ENCODE data around the gene ASIC2. TPM values are rescaled to one million over a fixed set of nuclear protein-coding genes. Genes with fewer than 3 reads are reported as not detected.

ASIC2 gene
- total RNA-seq, 5 donors from 2014 or later (not counting 1 experiment from before 2014, with no cell fraction given) = not detected

DNA sequence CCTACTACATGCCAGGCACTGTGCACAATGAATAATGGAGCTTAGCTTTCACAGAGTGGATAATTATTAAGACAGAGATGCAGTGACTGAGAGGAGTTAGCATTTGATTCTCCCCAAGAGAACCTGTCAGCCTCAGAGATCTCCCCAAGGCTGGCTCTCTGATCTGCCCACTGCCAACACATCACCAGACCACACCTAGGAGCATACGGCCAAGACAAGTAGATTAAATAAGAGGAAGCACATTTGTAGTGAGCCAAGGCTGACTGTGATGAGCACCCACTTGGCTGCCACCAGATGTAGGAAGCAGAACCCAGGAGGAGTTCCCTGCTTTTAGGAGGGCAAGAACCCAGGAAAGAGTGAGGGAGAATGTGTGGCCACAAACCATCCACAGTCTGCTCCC, 171.3 kb downstream of the ASIC2 start:
- CTCF ChIA-PET = no interaction called here
- Mint-ChIP-seq H3K4me3 (no peak overlapping the region), H3K27ac (no peak overlapping the region), H3K27me3 (peaks cover 13 to 25% of the 10 kb centered on the region in 2 donors), H3K36me3 (no peaks in the 10 kb centered on the region), H3K4me1 (no peaks in the 10 kb centered on the region), H3K9me3 (no peaks in the 10 kb centered on the region)
- Histone ChIP-seq H3K36me3 (ENCODE audit: control insufficient read depth in 2 of 2, extremely low read depth in 1 of 2, insufficient read depth in 1 of 2, low read length in 1 of 2) (no peaks in the 10 kb centered on the region), H3K4me3 (ENCODE audit: control insufficient read depth in 1 of 2, extremely low read depth in 1 of 2, low read length in 1 of 2) (no peak overlapping the region), H3K27ac (ENCODE audit: low read length) (no peak overlapping the region), H3K27me3 (replicated peaks in 1 of 2; ENCODE audit: control insufficient read depth in 2 of 2, extremely low read depth in 1 of 2, insufficient read depth in 2 of 2, low read length in 1 of 2) (peaks cover 0 to 9% of the 10 kb centered on the region in 2 experiments), H3K4me1 (ENCODE audit: control insufficient read depth in 1 of 2, extremely low read depth in 1 of 2, insufficient read depth in 2 of 2, low read length in 2 of 2) (no peaks in the 10 kb centered on the region), H3K9me3 (no peaks in the 10 kb centered on the region)
- DNase-seq (no peak), ATAC-seq (replicated peaks in 1 of 4) (no peak)
- POLR2A ChIA-PET = no interaction called here
- WGBS (ENCODE audit: insufficient coverage) = no CpG with 5 or more reads among the region's 1 CpG

- WGBS (ENCODE audit: insufficient coverage) = 71% methylated on average over 2 of the region's 2 CpGs
- Histone ChIP-seq H3K4me1 (ENCODE audit: control insufficient read depth in 1 of 2, extremely low read depth in 1 of 2, insufficient read depth in 2 of 2, low read length in 2 of 2) (no peaks in the 10 kb centered on the region), H3K36me3 (ENCODE audit: control insufficient read depth in 2 of 2, extremely low read depth in 1 of 2, insufficient read depth in 1 of 2, low read length in 1 of 2) (no peaks in the 10 kb centered on the region), H3K9me3 (no peaks in the 10 kb centered on the region), H3K27ac (ENCODE audit: low read length) (no peak overlapping the region), H3K27me3 (replicated peaks in 1 of 2; ENCODE audit: control insufficient read depth in 2 of 2, extremely low read depth in 1 of 2, insufficient read depth in 2 of 2, low read length in 1 of 2) (peaks cover 0 to 9% of the 10 kb centered on the region in 2 experiments), H3K4me3 (ENCODE audit: control insufficient read depth in 1 of 2, extremely low read depth in 1 of 2, low read length in 1 of 2) (no peak overlapping the region)
- Mint-ChIP-seq H3K36me3 (no peaks in the 10 kb centered on the region), H3K27ac (no peak overlapping the region), H3K27me3 (peaks cover 13 to 25% of the 10 kb centered on the region in 2 donors), H3K4me3 (no peak overlapping the region), H3K9me3 (no peaks in the 10 kb centered on the region), H3K4me1 (no peaks in the 10 kb centered on the region)
- CTCF ChIA-PET = no interaction called here
- POLR2A ChIA-PET = no interaction called here
- no peak for ATAC-seq (replicated peaks in 1 of 4)
- DNase-seq = no peak
These were observed 171.8 kb downstream of the ASIC2 start for GRCh38 chr17:33121272-33121671.

- ATAC-seq (replicated peaks in 1 of 4) (no peak), DNase-seq (no peak)
- Histone ChIP-seq H3K4me1 (ENCODE audit: control insufficient read depth in 1 of 2, extremely low read depth in 1 of 2, insufficient read depth in 2 of 2, low read length in 2 of 2) (no peaks in the 10 kb centered on the region), H3K9me3 (no peaks in the 10 kb centered on the region), H3K4me3 (ENCODE audit: control insufficient read depth in 1 of 2, extremely low read depth in 1 of 2, low read length in 1 of 2) (no peak overlapping the region), H3K27me3 (replicated peaks in 1 of 2; ENCODE audit: control insufficient read depth in 2 of 2, extremely low read depth in 1 of 2, insufficient read depth in 2 of 2, low read length in 1 of 2) (peaks cover 0 to 9% of the 10 kb centered on the region in 2 experiments), H3K36me3 (ENCODE audit: control insufficient read depth in 2 of 2, extremely low read depth in 1 of 2, insufficient read depth in 1 of 2, low read length in 1 of 2) (no peaks in the 10 kb centered on the region), H3K27ac (ENCODE audit: low read length) (no peak overlapping the region)
- H3K4me3 Mint-ChIP-seq = no peak overlapping the region
- POLR2A ChIA-PET = no interaction called here
- no peaks in the 10 kb centered on the region for H3K36me3 Mint-ChIP-seq
- H3K4me1 Mint-ChIP-seq = no peaks in the 10 kb centered on the region
- CTCF ChIA-PET = no interaction called here
- H3K27me3 Mint-ChIP-seq = peaks cover 13 to 24% of the 10 kb centered on the region in 2 donors
- WGBS (ENCODE audit: insufficient coverage) = 60% methylated on average over 4 of the region's 5 CpGs
- no peak overlapping the region for H3K27ac Mint-ChIP-seq
- no peaks in the 10 kb centered on the region for H3K9me3 Mint-ChIP-seq
These were observed 173.0 kb downstream of the ASIC2 start for GRCh38 chr17:33120103-33120502.

DNA sequence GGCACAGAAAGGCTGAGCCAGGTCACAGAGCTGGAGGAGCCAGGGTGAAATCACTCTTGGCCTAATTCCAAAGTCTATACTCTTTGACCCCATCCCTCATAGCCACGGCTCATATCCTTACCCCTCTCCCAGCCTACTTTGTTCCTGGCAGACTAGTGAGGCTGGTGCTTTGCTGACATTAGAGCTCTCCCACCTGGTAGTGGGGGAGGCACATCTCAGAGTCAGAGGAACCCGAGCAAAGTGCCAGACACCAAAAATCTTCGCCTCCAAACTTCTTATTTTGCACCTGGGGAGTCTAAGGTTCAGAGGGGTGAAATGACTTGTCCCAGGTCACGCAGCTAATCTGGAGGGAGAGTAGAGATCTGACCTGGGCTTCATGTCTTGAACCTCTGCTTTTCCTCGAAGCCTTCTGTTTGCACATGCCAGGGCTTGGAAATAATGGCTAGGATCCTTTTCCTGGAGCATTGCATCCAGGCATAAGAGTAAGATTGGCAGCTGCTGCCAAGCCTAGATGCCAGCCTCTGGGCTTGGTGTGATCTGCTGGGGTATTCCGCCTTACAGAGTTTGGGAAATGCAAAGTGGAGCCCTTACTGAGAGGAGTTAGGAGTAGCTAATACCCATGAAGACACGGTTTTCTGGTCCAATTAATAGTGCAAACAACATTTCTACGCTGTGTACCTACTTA, 174.6 kb downstream of the ASIC2 start:
- ATAC-seq (replicated peaks in 1 of 4) (no peak), DNase-seq (no peak)
- H3K9me3 ChIP-seq = no peaks in the 10 kb centered on the region
- 48% methylated on average over 3 of the region's 8 CpGs for WGBS (ENCODE audit: insufficient coverage)
- Mint-ChIP-seq H3K4me1 (no peaks in the 10 kb centered on the region), H3K9me3 (no peaks in the 10 kb centered on the region), H3K27ac (no peak overlapping the region), H3K27me3 (peaks cover 9 to 18% of the 10 kb centered on the region in 2 donors), H3K36me3 (no peaks in the 10 kb centered on the region), H3K4me3 (no peak overlapping the region)
- H3K27me3 ChIP-seq (replicated peaks in 1 of 2; ENCODE audit: control insufficient read depth in 2 of 2, extremely low read depth in 1 of 2, insufficient read depth in 2 of 2, low read length in 1 of 2) = peaks cover 0 to 11% of the 10 kb centered on the region in 2 experiments
- no peak overlapping the region for H3K27ac ChIP-seq (ENCODE audit: low read length)
- CTCF ChIA-PET = no interaction called here
- POLR2A ChIA-PET = no interaction called here
- H3K36me3 ChIP-seq (ENCODE audit: control insufficient read depth in 2 of 2, extremely low read depth in 1 of 2, insufficient read depth in 1 of 2, low read length in 1 of 2) = no peaks in the 10 kb centered on the region
- no peak overlapping the region for H3K4me3 ChIP-seq (ENCODE audit: control insufficient read depth in 1 of 2, extremely low read depth in 1 of 2, low read length in 1 of 2)
- H3K4me1 ChIP-seq (ENCODE audit: control insufficient read depth in 1 of 2, extremely low read depth in 1 of 2, insufficient read depth in 2 of 2, low read length in 2 of 2) = no peaks in the 10 kb centered on the region

DNA sequence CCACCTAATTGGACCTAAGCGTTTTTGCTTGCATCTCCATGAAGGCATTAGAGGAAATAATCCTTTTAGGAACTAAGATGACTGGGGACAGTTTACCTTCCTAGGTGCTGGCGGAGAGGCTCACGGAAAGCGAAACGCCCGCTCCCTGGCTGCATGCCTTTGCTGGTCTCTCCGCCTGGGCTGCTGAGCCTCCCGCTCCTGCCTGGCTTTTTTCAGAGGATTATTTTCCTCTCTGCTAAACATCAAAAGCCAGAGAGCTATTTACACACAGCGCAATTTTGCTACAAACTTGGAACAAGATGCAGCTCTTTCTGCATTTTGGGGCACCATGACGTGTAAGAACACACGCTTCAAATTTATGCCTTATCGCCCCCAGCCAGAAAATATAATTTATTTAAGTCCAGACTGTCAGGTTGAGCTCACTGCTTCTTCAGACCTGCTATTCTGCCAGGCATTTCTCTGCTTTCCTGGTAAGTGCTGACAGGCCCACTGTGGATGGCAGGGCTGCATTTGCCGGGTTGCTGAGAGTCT, 177.0 kb downstream of the ASIC2 start:
- H3K27ac Mint-ChIP-seq = no peak overlapping the region
- no peak for ATAC-seq (replicated peaks in 1 of 4)
- WGBS (ENCODE audit: insufficient coverage) = 91% methylated on average over 8 of the region's 13 CpGs
- no peak overlapping the region for H3K4me3 Mint-ChIP-seq
- Histone ChIP-seq H3K36me3 (ENCODE audit: control insufficient read depth in 2 of 2, extremely low read depth in 1 of 2, insufficient read depth in 1 of 2, low read length in 1 of 2) (no peaks in the 10 kb centered on the region), H3K4me1 (ENCODE audit: control insufficient read depth in 1 of 2, extremely low read depth in 1 of 2, insufficient read depth in 2 of 2, low read length in 2 of 2) (no peaks in the 10 kb centered on the region), H3K4me3 (ENCODE audit: control insufficient read depth in 1 of 2, extremely low read depth in 1 of 2, low read length in 1 of 2) (no peak overlapping the region), H3K9me3 (no peaks in the 10 kb centered on the region), H3K27me3 (replicated peaks in 1 of 2; ENCODE audit: control insufficient read depth in 2 of 2, extremely low read depth in 1 of 2, insufficient read depth in 2 of 2, low read length in 1 of 2) (peaks cover 0 to 7% of the 10 kb centered on the region in 2 experiments), H3K27ac (ENCODE audit: low read length) (no peak overlapping the region)
- H3K9me3 Mint-ChIP-seq = no peaks in the 10 kb centered on the region
- H3K4me1 Mint-ChIP-seq = no peaks in the 10 kb centered on the region
- ChIA-PET CTCF (no interaction called here), POLR2A (no interaction called here)
- DNase-seq = no peak
- H3K27me3 Mint-ChIP-seq = peaks cover 14 to 19% of the 10 kb centered on the region in 2 donors
- no peaks in the 10 kb centered on the region for H3K36me3 Mint-ChIP-seq

DNA sequence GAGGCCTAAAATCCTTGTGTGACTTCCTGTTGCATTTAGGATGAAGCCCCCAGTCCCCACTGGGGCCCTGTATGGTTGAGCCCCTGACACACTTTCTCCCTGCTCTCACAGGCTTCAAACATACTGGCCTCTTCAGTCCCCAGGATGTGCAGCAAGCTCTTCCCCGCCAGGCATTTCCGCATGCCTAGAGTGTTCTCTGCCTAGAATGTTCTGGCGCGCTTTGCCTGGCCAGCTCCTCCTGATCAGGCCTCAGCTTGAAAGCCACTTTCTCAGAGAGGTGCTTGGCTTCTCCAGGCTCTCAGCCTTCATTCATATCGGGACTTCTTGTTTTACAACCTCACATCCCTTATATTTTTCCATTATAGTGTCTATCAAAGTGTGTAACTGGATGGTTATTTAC, 177.7 kb downstream of the ASIC2 start:
- H3K36me3 ChIP-seq (ENCODE audit: control insufficient read depth in 2 of 2, extremely low read depth in 1 of 2, insufficient read depth in 1 of 2, low read length in 1 of 2) = no peaks in the 10 kb centered on the region
- ATAC-seq (replicated peaks in 1 of 4) (no peak), DNase-seq (no peak)
- H3K4me3 ChIP-seq (ENCODE audit: control insufficient read depth in 1 of 2, extremely low read depth in 1 of 2, low read length in 1 of 2) = no peak overlapping the region
- peaks cover 0 to 11% of the 10 kb centered on the region in 2 experiments for H3K27me3 ChIP-seq (replicated peaks in 1 of 2; ENCODE audit: control insufficient read depth in 2 of 2, extremely low read depth in 1 of 2, insufficient read depth in 2 of 2, low read length in 1 of 2)
- H3K27me3 Mint-ChIP-seq = peaks cover 15 to 21% of the 10 kb centered on the region in 2 donors
- H3K9me3 Mint-ChIP-seq = no peaks in the 10 kb centered on the region
- no peak overlapping the region for H3K27ac Mint-ChIP-seq
- no peak overlapping the region for H3K4me3 Mint-ChIP-seq
- H3K9me3 ChIP-seq = no peaks in the 10 kb centered on the region
- H3K4me1 ChIP-seq (ENCODE audit: control insufficient read depth in 1 of 2, extremely low read depth in 1 of 2, insufficient read depth in 2 of 2, low read length in 2 of 2) = no peaks in the 10 kb centered on the region
- POLR2A ChIA-PET = no interaction called here
- no peak overlapping the region for H3K27ac ChIP-seq (ENCODE audit: low read length)
- WGBS (ENCODE audit: insufficient coverage) = 98% methylated on average over 4 of the region's 5 CpGs
- no peaks in the 10 kb centered on the region for H3K4me1 Mint-ChIP-seq
- H3K36me3 Mint-ChIP-seq = no peaks in the 10 kb centered on the region
- CTCF ChIA-PET = no interaction called here

Data from T-cell (primary cell).